Left ventricle myocardium inferior (tissue), 1 donor: ENCODE measurements around the gene PARD6G. TPM values are rescaled to one million over a fixed set of nuclear protein-coding genes. Genes with fewer than 3 reads are reported as not detected.

Source experiments
- DNase-seq: peaks from one replicate; pipeline ENCODE4 v3.0.0-alpha.2; 2020
- H3K27ac ChIP-seq: fragments of 200-600 bp; replicated peaks from 2 replicates; pipeline ENCODE4 v1.8.0; 2021
- H3K27me3 ChIP-seq: fragments of 200-600 bp; 2 replicates; pipeline ENCODE4 v1.8.0; 2021; ENCODE audit warnings: low read depth
- H3K36me3 ChIP-seq: fragments of 200-600 bp; 2 replicates; pipeline ENCODE4 v1.8.0; 2021
- H3K4me1 ChIP-seq: fragments of 200-600 bp; 2 replicates; pipeline ENCODE4 v1.8.0; 2021
- H3K4me3 ChIP-seq: fragments of 200-600 bp; 2 replicates; pipeline ENCODE4 v1.8.0; 2021; ENCODE audit warnings: mild to moderate bottlenecking, moderate library complexity
- H3K9me3 ChIP-seq: fragments of 200-600 bp; replicated peaks from 2 replicates; pipeline ENCODE4 v1.8.0; 2021
- CTCF ChIP-seq: fragments of 200-600 bp; IDR thresholded peaks from 2 replicates; pipeline ENCODE4 v1.8.0; 2021; ENCODE audit warnings: antibody characterized with exemption, mild to moderate bottlenecking, borderline replicate concordance
- intact Hi-C: fragments of 100-400 bp; cut with micrococcal nuclease; formaldehyde crosslinking; loops from one replicate; pipeline ENCODE4 v1.11.0; 2022
- total RNA-seq: library from RNA; stranded (reverse); fragmentation: NEBNext Ultra II Directional; extraction: Animal tissue kit (Norgen Biotek cat#: 25700); gene quantifications from one replicate; pipeline ENCODE4 v1.2.1, GENCODE V29; 2021
- donor health status: DM: no; HTN: yes; CAD: no; lungs with severe emphysema.

Gene PARD6G
- total RNA-seq, 1 donor from 2014 or later = 2.0 TPM

- intact Hi-C loops = no loop called here
- DNase-seq = no peak
- Histone ChIP-seq H3K9me3 (no peaks in the 10 kb centered on the region), H3K36me3 (no peaks in the 10 kb centered on the region), H3K27me3 (peaks cover 25% of the 10 kb centered on the region), H3K27ac (no peak overlapping the region), H3K4me1 (peaks cover 8% of the 10 kb centered on the region), H3K4me3 (no peak overlapping the region)
- TF ChIP-seq CTCF = no peak
Observed at GRCh38 chr18:80173060-80173459, 74.3 kb downstream of the PARD6G start.

- no peak for DNase-seq
- Histone ChIP-seq H3K9me3 (no peaks in the 10 kb centered on the region), H3K4me1 (peaks cover 8% of the 10 kb centered on the region), H3K27me3 (peaks cover 25% of the 10 kb centered on the region), H3K36me3 (no peaks in the 10 kb centered on the region), H3K4me3 (no peak overlapping the region), H3K27ac (no peak overlapping the region)
- no peak for TF ChIP-seq CTCF
- intact Hi-C loops = no loop called here
Observed at GRCh38 chr18:80172056-80172455, 75.3 kb downstream of the PARD6G start.

GRCh38 chr18:80171054-80171872, 76.1 kb downstream of the PARD6G start:
- no peaks in the 10 kb centered on the region for H3K36me3 ChIP-seq
- peaks cover 25% of the 10 kb centered on the region for H3K27me3 ChIP-seq
- TF ChIP-seq CTCF = peak; percentile 84
- peak; percentile 39 for DNase-seq
- no peak overlapping the region for H3K27ac ChIP-seq
- intact Hi-C loops = no loop called here
- H3K9me3 ChIP-seq = no peaks in the 10 kb centered on the region
- peak overlapping the region; percentile 49 for H3K4me3 ChIP-seq
- H3K4me1 ChIP-seq = peaks cover 8% of the 10 kb centered on the region

GRCh38 chr18:80170395-80171053, 76.8 kb downstream of the PARD6G start:
- Histone ChIP-seq H3K4me1 (peaks cover 8% of the 10 kb centered on the region), H3K36me3 (no peaks in the 10 kb centered on the region), H3K27ac (no peak overlapping the region), H3K27me3 (peaks cover 21% of the 10 kb centered on the region), H3K9me3 (peaks cover 7% of the 10 kb centered on the region), H3K4me3 (no peak overlapping the region)
- no peak for TF ChIP-seq CTCF
- intact Hi-C loops = no loop called here
- no peak for DNase-seq

GRCh38 chr18:80169607-80170006, 77.7 kb downstream of the PARD6G start:
- peaks cover 8% of the 10 kb centered on the region for H3K4me1 ChIP-seq
- no peak for DNase-seq
- no peaks in the 10 kb centered on the region for H3K36me3 ChIP-seq
- H3K4me3 ChIP-seq = no peak overlapping the region
- no peak overlapping the region for H3K27ac ChIP-seq
- no peak for TF ChIP-seq CTCF
- intact Hi-C loops = no loop called here
- peaks cover 19% of the 10 kb centered on the region for H3K27me3 ChIP-seq
- peaks cover 15% of the 10 kb centered on the region for H3K9me3 ChIP-seq
